ENCODE results near the gene CAPN15.
"Not testable (repeated sequence)": the region's sequence is repeated elsewhere in the genome, so short reads cannot be mapped to it uniquely, and the experiment has no call there.

Gene CAPN15

GRCh38 chr16:527015-527903 is at the start of gene CAPN15:
Gene CAPN15 (plus strand): TSS chr16:527712. CDS start chr16:546839, 19,127 bp downstream.
- peak; percentile 92 for DNase-seq

DNA sequence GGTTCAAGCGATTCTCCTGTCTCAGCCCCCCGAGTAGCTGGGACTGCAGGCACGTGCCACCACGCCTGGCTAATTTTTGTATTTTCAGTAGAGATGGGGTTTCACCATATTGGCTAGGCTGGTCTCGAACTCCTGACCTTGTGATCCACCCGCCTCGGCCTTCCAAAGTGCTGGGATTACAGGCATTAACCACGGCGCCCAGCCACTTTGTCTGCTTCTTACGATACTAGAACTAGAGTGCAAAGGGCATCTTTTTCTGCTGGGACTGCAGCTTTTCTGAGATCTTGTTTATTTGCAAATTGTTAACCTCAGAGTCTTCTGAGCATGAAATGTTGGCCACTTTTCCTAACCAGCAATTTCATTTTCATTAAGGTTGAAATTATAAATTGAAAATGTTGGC is 49.2 kb upstream of the CAPN15 start:
- DNase-seq: not testable (repeated sequence)

DNA sequence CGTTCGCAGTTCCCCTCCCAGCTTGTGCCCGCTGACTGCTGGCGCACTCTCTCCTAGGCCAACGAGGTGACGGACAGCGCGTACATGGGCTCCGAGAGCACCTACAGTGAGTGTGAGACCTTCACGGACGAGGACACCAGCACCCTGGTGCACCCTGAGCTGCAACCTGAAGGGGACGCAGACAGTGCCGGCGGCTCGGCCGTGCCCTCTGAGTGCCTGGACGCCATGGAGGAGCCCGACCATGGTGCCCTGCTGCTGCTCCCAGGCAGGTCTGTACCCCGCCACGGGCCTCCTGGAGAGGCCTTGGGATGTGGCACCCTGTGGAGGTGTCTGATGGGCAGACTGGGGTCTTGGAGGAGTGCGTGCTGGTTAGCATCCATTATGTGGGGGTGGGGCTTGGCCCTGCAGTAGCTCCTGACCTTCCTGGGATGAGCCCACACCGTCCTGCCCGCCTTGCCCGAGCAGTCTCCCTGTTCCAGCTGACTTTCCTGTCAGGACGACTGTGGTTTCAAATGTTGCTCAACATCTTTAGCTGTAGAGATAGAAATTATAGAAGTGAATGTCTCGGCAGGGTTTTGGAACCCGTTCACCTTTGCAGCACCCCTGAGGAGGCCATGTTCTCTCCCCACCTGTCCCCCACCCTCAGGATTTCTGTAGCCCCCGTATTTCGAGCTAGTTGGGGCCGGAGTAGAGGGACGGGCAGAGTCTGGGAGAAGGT is 44.9 kb upstream of the CAPN15 start:
- no peak for DNase-seq

DNA sequence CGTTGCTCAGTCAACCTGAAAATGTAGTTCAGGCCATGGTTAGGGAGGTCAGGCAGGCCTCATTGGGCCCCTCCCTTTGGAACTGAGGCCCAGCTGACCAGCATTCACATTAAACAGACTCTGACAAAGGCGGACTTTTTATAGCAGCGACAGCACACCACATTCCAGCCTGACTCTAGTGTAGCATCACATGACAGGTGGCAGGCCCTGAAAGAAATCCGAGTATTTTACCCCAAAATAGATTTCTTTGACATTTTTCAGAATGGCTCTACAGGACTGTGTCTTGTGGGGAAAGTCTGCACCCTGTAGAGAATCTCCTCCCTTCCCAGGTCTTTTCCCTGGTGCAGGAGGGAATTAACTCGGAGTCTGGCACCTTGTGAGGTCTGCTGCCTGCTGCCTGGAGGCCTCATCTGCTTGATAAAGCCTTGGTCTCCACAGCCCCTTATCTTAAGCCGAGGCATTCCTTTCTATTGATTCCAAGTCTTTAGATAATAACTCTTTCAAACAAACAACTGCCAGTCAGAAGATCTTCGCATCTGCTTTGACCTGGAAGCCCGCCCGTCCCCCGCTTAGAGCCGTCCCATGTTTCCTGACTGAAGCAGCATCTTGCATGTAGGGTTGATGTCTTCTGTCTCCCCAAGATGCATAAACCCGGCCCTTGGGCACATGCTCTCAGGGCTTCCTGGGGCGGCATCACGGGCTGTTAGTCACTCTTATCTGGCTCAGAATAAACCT is 44.0 kb upstream of the CAPN15 start:
- no peak for DNase-seq

DNA sequence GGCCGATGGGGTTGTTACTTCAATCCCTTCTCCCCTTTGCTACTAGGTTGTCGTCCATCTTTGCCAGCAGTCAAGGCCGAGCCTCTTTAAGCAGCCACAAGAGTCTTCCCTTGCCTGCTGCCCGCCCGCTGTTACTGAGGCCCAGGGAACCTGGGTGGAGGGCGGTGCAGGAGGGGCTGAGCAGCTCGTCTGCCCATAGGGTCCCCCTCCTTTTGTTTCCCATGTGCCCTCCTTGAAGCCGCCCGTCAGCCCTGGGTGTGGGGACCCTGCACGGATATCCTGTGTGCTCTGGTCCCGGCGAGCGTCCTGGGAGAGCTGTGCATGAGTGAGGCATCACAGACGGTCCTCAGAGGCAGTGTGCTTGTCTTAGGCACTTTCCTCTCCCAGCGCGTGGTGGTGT is 37.9 kb upstream of the CAPN15 start:
- DNase-seq: no peak

- DNase-seq: no peak
Observed at GRCh38 chr16:490768-491167, 36.7 kb upstream of the CAPN15 start.

DNA sequence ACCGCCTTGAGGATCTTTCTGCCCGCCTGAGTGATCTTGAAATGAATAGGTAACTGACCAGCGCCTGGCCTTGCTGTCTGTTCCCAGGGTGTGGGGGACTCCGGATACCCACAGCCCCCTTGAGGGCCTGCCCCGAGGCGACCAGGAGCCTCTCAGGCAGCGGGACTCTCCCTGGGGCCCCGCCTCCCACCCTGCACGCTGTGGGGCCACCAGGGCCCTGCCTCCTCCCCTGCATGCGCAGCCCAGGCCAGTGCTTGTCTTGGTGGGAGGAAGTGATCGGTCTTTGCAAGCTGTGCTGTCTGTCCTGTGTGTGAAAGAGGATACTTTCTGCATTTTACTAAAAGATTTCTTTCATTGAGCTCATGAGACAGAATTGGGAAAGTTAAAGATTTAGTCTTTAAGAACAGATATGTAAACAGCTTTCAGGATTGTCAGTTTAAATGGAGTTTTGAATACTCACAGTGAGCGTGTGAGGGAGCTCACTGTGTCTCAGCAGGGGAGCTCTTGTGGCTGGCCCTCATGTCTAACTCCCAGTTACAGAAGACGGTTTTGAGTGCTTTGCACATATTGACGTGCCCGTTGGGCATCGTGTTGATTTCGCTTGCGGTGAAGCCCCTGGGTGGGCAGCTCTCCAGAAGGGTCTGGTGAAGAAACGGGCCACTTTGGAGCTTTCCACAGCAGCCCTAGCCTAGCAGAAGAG is 36.1 kb upstream of the CAPN15 start:
- DNase-seq: no peak

DNA sequence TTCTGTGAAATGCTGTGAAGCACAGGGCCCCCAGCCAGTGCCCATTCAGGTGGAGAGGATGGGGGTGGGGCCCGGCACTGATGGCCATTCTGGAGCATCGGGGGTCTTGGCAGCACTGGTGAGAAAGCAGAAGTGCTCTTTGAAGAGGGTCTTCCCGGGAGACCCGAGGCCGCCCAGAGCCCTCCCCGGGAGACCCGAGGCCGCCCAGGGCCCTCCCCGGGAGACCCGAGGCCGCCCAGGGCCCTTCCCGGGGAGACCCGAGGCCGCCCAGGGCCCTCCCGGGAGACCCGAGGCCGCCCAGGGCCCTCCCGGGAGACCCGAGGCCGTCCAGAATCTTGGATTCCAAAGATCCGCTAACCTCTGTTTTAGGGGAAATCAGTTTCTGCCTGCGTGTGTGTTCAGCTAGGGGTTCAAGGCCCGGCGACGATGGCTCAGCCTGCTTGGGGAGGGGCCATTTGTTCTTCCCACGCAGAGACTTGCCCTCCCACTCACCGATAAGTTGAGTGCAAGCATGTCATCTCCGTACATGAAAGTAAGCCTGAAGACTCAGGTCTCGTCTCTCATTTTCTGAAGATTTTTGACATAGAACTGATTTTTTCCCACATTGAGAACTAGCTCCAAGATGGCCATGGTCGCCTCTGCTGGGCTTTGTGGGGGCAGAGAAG is 35.2 kb upstream of the CAPN15 start:
- DNase-seq: peak; percentile 57

GRCh38 chr16:494676-495075 is 32.8 kb upstream of the CAPN15 start:
- DNase-seq: not testable (repeated sequence)

- DNase-seq: no peak
Observed at GRCh38 chr16:495127-495748, 32.3 kb upstream of the CAPN15 start.

- DNase-seq: no peak
Observed at GRCh38 chr16:496097-496886, 31.2 kb upstream of the CAPN15 start.

GRCh38 chr16:497258-497657 is 30.3 kb upstream of the CAPN15 start:
- no peak for DNase-seq

DNA sequence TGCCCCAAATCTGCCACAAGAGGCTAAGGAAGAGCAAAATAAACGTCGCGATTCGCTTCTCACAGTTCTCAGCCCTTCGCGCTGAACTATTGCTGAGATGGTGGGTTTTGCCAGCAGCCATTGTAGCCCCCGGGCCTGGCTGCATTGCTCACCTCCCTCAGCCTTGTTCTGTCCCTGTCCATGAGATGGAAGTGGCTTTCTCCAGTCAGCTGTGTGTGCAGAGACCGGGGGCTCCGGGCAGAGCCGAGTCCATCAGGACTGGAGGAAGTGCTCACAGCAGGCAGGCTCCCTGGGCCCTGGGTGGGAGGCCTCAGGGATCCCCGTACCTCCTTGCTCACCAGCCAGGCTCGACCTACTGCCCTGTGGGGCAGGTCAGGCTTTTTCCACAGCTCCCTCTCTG is 27.6 kb upstream of the CAPN15 start:
- DNase-seq: no peak

GRCh38 chr16:500709-501108 is 26.8 kb upstream of the CAPN15 start:
- no peak for DNase-seq

DNA sequence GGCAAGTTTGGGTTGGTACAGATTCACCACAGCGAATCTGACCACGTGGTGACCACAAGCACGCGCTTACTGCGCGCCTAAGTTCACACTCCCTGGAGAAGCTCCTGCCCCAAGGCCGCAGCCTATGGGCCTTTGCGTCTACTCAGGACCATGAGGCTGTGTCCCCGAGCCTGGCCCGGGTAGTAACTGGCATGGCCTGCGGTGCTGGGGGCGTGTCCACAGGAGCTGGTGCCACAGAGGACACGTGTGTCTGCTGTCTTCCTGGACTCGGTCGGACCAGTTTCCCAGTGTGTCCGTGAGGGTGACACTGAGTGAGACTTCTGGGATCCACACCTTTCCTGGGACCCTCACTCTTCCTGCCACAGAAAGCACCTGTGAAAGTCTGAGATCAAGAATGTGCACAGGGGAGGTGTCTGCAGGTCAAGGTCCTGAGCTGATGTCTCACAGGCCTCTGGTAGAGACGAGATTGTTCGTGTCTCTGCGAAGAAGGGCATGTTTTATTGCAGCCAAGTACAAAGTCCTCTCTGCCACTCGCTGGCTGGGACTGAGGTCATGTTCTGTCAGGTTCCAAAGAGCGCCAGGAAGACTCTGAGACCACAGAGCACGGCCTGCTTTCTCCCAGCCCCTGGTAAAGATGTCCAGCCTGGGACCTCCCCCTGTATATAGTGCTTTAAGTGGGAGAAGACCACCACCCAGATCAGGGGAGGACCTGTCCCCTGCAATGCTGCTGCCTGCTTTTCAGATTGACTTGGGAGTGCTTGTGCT is 25.2 kb upstream of the CAPN15 start:
- no peak for DNase-seq

DNA sequence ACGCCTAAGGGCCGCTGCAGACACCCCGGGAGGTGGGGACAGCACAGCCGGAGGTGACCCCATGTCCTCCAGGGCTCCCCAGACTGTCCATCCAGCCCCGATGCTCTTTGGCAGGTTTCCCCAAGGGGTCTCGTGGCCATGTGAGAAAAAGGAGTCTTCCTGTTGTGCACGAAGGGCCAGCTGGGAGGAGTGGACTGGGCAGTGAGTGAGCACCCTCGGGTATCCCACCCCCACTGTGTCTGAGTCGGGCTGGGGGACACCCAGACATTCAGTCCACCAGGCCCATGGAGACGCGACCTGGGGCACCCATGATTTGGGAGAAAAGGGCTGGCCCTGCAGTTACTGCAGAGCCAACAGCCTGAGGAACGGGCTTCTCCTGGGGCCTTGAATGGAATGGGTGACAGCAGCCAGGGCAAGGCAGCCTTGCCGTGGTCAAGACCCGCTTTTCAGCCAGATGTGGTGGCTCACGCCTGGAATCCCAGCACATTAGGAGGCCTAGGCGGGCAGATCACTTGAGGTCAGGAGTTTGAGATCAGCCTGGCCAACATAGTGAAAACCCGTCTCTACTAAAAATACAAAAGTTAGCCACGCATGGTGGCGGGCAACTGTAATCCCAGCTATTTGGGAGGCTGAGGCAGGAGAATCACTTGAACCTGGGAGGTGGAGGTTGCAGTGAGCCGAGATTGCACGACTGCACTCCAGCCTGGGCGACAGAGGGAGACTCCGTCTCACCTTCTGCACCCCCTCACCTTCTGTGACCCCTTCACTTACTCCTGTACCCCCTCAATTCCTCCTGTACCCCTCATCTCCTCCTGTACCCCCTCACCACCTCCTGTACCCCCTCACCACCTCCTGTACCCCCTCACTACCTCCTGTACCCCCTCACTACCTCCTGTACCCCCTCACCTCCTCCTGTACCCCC is 24.1 kb upstream of the CAPN15 start:
- DNase-seq: no peak

DNA sequence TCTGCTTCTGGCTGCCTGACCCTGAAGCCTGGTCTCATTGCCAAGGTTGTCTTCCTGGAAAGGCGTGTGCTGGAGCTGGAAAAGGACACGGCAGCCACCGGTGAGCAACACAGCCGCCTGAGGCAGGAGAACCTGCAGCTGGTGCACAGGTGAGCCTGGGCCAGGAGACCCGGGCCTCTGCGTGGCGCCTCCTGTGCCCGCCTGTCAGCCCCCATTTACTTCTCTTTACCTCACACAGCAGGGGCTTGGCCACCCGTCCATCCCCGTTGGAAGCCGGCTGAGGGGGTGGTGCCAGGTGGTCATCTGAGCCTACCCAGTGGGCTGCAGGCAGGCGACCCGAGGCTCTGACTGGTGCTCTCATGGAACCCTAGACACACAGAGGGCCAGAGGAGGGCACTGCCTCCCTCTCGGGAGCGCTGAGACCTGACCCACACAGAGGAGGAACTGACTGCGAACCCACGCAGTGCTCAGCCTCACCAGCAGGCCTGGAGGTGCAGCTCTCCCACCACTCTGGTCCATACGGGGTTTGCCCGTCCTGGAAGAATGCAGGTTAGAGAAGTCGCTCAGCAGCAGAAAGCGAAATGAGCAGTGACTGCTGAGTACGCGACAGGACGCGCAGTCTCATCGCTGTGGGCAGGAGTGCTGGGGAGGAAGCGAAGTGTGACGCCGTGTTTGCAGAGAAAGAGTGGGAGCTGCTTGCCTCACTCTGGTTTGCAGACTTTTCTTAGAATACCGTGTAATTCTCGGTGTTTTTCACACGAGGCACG is 21.9 kb upstream of the CAPN15 start:
- no peak for DNase-seq

DNA sequence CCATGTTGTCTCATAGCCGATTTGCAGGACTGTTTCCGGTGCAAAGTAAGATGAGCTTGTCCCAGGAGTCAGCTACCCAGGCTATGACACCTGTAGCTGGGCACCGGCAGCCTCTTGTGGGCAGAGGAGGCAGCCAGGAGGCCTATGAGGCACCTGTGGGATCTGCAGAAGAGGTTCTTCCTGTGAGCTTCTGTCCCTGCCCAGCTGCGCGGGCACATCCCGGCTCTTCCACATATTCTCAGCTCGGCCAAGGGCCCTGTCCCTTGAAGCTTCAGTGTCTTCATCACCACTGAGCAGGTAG is 21.3 kb upstream of the CAPN15 start:
- DNase-seq: no peak
